Measurements from ENCODE around the gene PMPCA. TPM values are rescaled to one million over a fixed set of nuclear protein-coding genes. Genes with fewer than 3 reads are reported as not detected.

PMPCA gene
- total RNA-seq, 1 experiment from 2014 or later: 103 TPM

- no peak for DNase-seq (ENCODE audit: low spot score)
- CTCF ChIA-PET: interaction anchor here (1.1 to 3.8 kb wide), 6 partner anchors 9 to 87 kb away, joined by 3 to 41 read pairs (median 11); partner anchors contain the start of gene CARD9
- TF ChIP-seq E2F1 (CRISPR knock-in tag; IDR thresholded peaks at IDR 0.05) (no peak), GABPB1 (CRISPR knock-in tag; IDR thresholded peaks at IDR 0.05) (no peak), KAT7 (CRISPR knock-in tag; IDR thresholded peaks at IDR 0.05; ENCODE audit: borderline replicate concordance) (no peak), CDX4 (CRISPR knock-in tag; IDR thresholded peaks at IDR 0.05; ENCODE audit: borderline replicate concordance) (no peak), IRF2 (CRISPR knock-in tag; IDR thresholded peaks at IDR 0.05; ENCODE audit: borderline replicate concordance, low read depth) (no peak), PRDM15 (CRISPR knock-in tag; IDR thresholded peaks at IDR 0.05) (no peak; the same call in 1 of the 2 replicates), EMX1 (CRISPR knock-in tag; IDR thresholded peaks at IDR 0.05) (no peak), FOXK1 (CRISPR knock-in tag; IDR thresholded peaks at IDR 0.05) (no peak), TP53 (CRISPR knock-in tag; IDR thresholded peaks at IDR 0.05) (no peak), ATF2 (CRISPR knock-in tag; IDR thresholded peaks at IDR 0.05; ENCODE audit: borderline replicate concordance, low read depth) (no peak), MAX (CRISPR knock-in tag; IDR thresholded peaks at IDR 0.05) (no peak), ARID4B (CRISPR knock-in tag; IDR thresholded peaks at IDR 0.05; ENCODE audit: borderline replicate concordance) (no peak), MLX (CRISPR knock-in tag; IDR thresholded peaks at IDR 0.05) (no peak), GTF2I (CRISPR knock-in tag; conservative IDR thresholded peaks at IDR 0.05) (no peak)
- no peaks in the 10 kb centered on the region for H3K36me3 Mint-ChIP-seq
- POLR2A ChIA-PET: no interaction called here
- H3K27me3 Mint-ChIP-seq (ENCODE audit: low read depth): no peaks in the 10 kb centered on the region
- ATAC-seq: no peak
- H3K4me1 Mint-ChIP-seq: peaks cover 5% of the 10 kb centered on the region
- H3K4me3 Mint-ChIP-seq: no peak overlapping the region; the same call in 1 of the 2 replicates
- no peak overlapping the region for H3K27ac Mint-ChIP-seq
- H3K9me3 Mint-ChIP-seq: no peaks in the 10 kb centered on the region
Observed at GRCh38 chr9:136364942-136365774, 45.3 kb upstream of the PMPCA start.
